HG03460 (cell line): ENCODE data around the gene NPTN.
"Not testable (repeated sequence)": the region's sequence is repeated elsewhere in the genome, so short reads cannot be mapped to it uniquely, and the experiment has no call there.

Source experiments
- ATAC-seq: cut with Tn5 transposase; IDR thresholded peaks from one replicate; pipeline ENCODE4 v1.9.1; 2021; ENCODE audit not compliant: unreplicated experiment

NPTN gene

DNA sequence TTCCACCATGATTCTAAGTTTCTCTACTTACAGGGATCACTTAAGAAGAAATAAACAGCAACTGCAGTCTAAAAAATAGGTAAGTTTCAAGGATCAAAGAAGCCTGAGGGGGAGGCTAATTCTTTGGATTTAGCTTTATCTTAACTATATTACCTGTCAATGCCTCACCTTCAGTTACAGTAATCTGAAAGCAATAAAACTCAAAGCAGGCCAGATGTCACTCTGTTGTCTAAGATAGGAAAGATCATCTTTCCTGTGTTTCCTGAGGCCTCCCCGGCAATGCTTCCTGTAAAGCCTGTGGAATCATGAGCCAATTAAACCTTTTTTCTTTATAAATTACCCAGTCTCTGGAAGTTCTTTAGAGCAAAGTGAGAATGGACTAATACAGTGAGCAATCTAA, 60.2 kb downstream of the NPTN start:
- ATAC-seq = no peak

DNA sequence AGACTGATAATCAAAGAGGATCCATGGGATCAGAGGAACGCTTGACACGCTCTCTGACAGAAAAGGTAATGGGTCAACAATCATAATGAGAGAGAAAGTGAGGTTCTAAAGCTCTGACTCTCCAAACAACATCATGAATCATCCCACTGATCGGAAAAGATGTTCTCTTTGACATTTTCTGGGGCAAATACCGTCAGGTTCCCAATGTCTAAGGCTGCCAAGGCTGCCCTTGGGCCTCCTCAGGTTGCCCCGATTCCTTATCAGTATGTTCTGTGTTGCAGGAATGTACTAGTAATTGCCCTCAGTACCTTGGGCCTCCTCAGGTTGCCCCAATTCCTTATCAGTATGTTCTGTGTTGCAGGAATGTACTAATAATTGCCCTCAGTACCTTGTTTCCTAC, 60.9 kb downstream of the NPTN start:
- no peak for ATAC-seq

GRCh38 chr15:73571346-73571745, 61.8 kb downstream of the NPTN start:
- ATAC-seq = no peak

- ATAC-seq = no peak
Observed at GRCh38 chr15:73570355-73571032, 62.7 kb downstream of the NPTN start.

- ATAC-seq = no peak
Observed at GRCh38 chr15:73569361-73569760, 63.8 kb downstream of the NPTN start.

DNA sequence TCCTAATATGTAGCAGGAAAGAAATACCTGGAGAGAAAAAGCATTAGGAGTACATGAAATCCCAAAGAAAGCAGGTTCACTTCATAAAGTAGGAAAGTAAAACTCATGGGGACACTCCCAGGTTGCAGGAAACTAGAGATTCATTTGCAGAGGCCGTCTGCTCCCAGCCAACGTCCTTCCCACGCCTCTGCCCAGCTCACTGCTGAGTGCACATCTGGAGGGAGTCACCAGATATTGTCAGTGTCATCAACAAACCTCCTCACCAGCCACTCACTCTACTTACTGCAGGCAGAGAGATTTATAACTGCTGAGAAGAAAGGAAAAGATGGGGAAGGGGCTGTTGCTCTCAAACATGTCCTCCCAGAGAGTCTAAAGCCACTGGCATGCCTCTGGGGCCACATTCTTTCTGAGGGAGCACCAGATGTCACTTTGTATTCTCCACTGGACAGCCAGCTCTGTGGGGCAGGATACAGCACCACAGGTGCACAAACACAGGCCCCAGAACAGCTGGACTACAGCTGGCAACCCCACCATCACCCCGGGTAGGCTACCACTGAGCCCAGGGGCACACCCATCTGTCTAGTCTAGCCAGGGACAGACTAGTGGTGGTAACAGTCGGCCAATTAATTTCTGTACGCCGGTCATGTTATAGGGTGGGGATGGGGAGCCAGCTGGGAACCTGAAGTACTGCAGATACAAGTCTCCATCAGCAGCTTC, 64.5 kb downstream of the NPTN start:
- no peak for ATAC-seq

- ATAC-seq = no peak
Observed at GRCh38 chr15:73567020-73567419, 66.2 kb downstream of the NPTN start.

DNA sequence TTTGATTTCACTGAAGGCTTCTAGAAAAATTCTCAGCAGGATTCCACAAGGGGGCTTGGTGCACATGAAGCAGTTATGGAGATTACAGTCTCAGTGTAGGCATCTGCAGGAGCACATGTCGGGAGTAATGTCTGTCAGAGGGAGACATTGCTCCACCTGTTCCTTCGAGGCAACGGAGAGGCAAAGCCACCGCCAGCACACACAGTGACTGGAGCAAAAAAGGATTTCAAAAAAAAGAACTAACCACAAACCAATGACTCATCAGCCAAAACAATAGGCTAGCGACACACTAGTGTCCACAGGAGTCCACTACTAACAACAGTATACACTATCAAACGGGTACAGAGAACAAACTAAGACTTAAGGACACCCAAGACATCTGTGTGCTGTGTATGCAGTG, 68.9 kb downstream of the NPTN start:
- ATAC-seq = no peak

GRCh38 chr15:73560501-73561117, 72.6 kb downstream of the NPTN start:
- no peak for ATAC-seq

GRCh38 chr15:73558529-73558928, 74.7 kb downstream of the NPTN start:
- ATAC-seq = no peak

GRCh38 chr15:73555080-73555479, 78.1 kb downstream of the NPTN start:
- ATAC-seq = no peak

- no peak for ATAC-seq
Observed at GRCh38 chr15:73550190-73550589, 83.0 kb downstream of the NPTN start.

- ATAC-seq = not testable (repeated sequence)
Observed at GRCh38 chr15:73548925-73549324, 84.3 kb downstream of the NPTN start.

GRCh38 chr15:73541479-73541878, 91.7 kb downstream of the NPTN start:
- no peak for ATAC-seq

- no peak for ATAC-seq
Observed at GRCh38 chr15:73540161-73540560, 93.0 kb downstream of the NPTN start.

DNA sequence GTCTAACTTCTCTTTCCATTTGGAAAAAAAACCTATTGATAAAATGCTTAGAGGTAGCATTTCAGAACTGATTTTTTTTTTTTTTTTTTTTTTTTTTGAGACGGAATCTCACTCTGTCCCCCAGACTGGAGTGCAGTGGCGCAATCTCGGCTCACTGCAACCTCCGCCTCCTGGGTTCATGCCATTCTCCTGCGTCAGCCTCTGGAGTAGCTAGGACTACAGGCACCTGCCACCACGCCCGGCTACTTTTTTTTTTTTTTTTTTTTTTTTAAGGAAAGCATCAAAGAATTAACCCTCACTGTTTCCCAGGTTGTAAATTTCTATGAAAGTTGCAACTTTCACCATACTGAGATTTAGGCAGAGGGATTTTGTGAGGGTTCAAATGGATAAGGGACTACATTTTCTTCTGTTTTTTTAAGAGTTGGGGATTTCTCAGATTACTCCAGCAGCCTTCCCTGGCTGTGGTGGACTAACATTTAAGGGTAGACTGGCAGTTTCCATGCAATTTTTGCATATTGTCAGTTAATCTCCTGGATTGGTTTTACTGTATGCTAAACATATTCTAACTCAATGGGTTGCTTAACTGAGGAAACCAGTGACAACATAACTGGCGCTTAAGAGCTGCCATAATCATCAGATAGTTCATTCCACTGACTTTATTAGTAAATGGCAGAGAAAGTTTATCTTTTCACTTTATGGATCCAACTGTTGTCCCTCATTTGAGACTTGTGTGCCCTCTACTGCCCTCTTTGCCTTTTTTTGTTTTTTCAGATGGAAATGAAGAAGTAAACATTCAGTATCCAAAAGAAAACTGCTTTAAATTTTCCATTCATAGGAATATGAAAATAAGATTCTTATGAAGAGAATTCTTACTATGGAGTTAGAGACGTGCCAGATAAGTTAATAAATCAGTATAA, 93.7 kb downstream of the NPTN start:
- no peak for ATAC-seq

- ATAC-seq = no peak
Observed at GRCh38 chr15:73538563-73539211, 94.5 kb downstream of the NPTN start.

DNA sequence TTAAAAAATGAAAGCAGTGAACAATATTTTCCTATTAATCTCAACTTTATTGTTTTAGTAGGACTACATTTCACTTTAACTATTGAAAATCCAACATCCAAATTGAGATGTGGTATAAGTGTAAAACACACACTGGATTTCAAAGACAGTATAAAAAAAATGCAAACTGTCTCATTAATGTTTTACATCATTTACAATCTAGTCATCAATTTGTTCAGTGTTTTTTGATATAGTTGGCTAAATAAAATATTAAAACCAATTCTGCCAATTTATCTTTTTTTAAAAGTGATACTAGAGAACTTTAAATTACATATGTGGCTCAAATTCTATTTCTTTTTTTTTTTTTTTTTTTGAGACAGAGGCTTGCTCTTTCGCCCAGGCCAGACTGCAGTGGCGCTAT, 95.1 kb downstream of the NPTN start:
- ATAC-seq = no peak

- no peak for ATAC-seq
Observed at GRCh38 chr15:73530649-73531048, 102.5 kb downstream of the NPTN start.

- ATAC-seq = no peak
Observed at GRCh38 chr15:73527598-73527997, 105.6 kb downstream of the NPTN start.

DNA sequence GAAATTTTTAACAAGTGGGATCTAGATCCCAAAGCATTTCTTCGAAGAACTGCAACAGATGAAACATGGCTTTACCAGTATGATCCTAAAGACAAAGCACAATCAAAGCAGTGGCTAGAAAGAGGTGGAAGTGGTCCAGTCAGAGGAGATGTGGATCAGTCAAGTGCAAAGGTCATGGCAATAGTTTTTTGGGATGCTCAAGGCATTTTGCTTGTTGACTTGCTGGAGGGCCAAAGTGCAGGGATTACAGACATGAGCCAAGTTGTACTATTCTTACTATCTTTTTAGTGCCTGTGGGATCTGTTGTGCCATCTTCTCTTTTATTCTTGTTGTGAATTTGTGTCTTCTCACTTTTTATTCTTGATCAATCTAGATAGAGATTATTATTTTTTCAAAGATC, 108.3 kb downstream of the NPTN start:
- no peak for ATAC-seq
